ELR (cell line): ENCODE measurements around the gene GALP.
"Not testable (repeated sequence)": the region's sequence is repeated elsewhere in the genome, so short reads cannot be mapped to it uniquely, and the experiment has no call there.

Experiments used
- DNase-seq: peaks from one replicate; pipeline ENCODE4 v3.0.0-alpha.2; 2015; ENCODE audit warnings: low read depth

GALP gene

DNA sequence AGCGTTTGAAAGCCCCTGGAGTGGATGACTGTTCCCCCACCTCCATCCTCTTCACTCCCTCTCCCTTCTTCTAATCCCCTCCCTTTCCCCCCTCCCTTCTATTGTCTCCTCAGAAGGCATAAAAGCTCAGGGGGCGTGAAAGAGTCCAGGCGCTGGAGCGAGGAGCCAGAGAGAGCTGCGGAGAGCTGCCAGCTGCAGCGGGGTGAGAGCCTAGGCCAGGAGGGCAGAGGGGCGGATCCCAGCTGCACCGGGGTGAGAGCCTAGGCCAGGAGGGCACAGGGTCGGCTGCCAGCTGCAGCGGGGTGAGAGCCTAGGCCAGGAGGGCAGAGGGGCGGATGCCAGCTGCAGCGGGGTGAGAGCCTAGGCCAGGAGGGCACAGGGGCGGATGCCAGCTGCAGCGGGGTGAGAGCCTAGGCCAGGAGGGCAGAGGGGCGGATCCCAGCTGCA is at the start of gene GALP:
TSS of gene GALP (plus strand) at position 148 of the 447 bp plus-strand sequence. CDS start 1,101 bp downstream, outside the sequence.
- DNase-seq = not testable (repeated sequence)

DNA sequence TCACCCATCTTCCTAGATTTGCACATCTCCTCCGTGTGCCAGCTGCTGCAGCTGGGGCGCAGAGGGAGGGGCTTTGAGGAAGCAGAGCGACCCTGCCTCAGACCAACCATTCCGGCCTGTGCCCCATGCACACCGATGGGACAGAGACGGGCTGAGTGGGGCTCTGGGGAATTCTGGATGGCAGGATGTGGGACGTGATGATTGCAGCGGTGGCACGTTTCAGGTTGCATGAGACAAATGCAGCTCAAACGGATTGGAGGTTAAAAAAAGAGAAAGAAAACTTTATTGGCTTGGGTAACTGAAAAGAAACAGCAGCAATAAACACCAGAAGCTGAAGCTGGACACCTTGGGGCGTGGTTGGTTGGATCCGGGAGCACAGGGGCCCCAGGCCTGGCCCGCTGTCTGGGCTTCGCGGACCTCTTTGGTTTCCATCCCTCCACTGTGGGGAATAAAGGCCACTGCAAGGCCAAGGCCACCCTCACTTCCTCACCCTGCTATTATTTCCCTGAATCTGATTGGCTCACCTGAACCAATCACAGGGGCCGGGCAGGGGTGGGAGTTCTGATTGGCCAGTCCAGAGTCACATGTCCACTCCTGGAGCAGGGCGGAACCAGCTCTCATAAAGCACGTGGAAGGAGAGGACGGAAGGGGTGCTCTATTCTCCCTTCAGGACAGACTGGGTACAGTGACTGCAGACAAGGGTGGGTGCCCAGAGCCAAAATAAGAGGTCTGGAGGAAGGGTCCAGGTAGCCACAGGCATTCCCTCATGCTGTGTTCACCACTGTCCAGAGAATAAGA is 48.6 kb upstream of the GALP start:
- no peak for DNase-seq

DNA sequence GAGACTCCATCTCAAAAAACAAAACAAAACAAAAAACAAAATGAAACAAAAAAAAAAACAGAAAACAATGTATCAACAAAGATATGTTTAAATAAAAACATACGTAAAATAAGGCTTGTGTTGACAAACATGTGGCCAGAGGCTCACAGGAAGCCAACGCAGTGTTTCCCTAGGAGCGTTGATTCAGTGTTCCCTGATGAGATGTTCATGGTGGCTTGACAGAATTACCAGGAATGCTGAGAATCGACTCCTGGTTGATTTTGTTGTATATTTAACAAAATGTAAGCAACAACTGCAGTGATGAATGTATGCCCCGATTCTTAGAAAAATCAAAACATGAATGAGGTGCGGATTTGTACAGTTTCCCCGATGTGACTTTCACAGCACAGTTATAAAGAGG is 45.8 kb upstream of the GALP start:
- no peak for DNase-seq

DNA sequence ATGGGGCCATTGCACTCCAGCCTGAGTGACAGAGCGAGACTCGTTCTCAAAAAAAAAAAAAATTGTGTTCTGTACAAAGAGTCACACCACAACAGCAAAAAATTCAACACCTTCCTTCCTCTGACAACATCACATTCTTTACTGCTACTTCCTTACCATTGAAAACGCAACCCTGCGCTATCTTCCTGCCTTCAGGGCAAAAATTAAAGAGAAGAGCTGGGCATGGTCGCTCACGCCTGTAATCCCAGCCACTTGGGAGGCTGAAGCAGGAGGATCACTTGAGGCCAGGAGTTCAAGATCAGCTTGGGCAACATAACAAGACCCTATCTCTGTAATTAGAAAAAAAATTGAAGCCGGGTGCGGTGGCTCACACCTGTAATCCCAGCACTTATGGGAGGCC is 44.2 kb upstream of the GALP start:
- DNase-seq = no peak

DNA sequence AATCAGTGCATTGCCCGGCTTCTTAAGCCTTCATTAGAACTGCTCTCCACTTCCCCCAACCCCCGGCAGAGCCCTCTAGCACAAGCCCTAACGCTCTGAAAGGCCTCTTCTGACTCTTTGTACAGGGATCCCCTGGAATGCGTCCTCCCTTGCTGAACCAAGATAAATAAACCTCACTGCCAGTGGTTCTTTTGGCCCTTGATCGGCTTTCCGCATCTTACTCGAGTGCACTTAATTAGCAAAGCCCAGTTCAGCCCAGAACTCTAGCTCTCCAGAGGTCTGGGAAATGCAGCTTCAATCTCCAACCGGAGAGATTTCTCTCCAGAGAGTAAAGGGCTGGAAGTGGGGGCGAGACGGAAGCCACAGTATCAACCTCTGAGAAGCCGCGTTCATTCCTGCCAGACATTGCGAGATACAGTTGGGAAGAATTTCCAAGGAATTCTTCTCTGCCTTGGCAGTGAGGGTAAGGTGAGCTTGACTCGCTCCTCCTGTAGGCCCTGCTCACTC is 43.4 kb upstream of the GALP start:
- no peak for DNase-seq

DNA sequence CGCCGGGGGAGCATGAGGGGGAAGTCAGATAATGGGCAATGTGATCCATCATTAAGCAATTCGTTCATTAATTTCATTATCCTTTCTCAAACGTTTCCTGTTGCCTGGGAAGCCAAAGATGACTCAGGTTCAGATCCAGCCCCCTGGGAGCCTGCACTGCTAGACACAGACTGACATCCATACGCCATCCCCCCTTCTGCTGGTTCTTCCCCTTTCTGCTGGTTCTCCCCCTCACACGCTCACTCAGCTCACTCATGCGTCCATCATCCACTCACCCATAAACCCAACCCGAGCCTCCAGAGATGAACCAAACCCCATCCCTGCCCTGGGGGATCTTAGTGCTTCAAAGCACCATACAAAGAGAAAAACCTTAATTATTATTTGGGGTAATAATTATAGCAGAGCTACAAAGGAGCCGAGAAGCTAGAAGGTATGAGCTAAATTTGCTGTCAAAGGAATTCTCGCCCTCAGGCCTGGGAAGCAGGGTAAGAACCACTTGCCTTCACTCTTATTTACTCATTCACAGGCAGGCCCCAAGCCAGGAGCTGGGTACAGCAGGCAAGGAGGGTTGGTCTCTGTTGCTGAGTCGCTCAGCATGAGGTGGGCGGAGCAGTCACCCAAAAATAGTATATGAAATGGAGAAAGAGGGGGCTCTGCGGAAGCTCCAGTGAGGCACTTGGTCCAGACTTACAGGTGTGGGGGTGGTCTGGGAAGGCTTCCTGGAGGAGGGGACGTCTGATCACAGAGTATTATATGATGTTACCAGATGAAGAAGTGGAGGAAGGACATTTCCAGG is 41.8 kb upstream of the GALP start:
- DNase-seq = peak; percentile 59

DNA sequence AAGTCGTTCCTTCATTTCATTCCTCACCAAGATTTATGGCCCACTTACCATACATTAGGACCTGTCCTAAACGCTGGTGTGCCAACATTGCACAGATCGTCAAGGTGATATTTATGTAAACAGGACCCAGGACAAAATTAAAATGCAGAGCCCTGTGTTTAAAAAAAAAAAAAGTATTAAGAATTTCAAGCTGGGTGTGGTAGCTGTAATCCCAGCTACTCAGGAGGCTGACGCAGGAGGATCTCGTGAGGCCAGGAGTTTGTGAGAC is 41.2 kb upstream of the GALP start:
- no peak for DNase-seq

DNA sequence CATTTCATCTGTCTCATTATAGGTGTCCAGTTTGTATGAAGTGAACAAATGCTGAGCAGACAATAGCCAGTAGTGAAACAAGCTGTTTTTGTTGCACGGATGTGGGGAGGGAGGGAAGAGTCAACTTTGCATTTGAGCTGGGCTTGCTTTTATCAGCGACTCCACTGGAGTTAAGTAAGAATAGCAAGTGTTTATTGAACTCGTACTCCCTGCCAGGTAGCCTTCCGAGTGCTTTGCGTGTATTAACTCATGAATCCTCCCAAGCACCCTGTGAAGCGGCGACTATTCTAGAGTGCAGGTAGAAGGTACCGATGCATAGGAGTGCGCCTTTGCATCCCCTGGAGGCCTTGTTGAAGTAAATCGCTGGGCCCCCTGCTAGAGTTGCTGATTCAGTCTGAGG is 39.4 kb upstream of the GALP start:
- DNase-seq = no peak

DNA sequence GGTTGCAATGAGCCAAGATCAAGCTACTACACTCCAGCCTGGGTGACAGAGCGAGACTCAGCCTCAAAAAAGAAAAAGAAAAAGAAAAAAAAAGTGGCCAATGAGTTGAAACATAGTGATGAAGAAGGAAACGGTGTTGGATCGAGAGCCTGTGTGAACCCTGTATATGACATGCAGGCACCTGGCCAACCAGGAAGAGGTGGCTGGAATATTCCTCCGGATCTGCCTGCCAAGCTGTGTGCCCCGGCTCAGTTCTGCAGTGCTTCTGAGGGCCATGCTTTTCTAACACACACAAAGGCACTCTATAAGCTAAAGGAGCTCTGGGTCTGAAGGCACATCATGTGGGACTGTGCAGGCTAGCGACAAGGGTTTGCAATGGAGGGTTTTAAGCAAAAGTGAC is 38.4 kb upstream of the GALP start:
- no peak for DNase-seq

DNA sequence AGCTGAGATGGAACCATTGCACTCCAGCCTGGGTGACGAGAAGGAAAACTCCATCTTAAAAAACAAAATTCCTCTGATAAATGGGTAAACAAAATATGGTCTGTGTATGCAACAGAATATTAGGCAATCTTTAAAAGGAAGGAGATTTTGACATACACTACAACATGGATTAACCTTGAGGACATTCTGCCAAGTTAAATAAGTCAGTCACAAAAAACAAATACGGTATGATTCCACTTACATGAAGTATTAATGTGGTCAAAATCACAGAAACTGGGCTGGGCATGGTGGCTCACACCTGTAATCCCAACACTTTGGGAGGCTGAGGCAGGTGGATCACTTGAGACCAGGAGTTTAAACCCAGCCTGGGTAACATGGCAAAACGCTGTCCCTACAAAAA is 37.7 kb upstream of the GALP start:
- no peak for DNase-seq

DNA sequence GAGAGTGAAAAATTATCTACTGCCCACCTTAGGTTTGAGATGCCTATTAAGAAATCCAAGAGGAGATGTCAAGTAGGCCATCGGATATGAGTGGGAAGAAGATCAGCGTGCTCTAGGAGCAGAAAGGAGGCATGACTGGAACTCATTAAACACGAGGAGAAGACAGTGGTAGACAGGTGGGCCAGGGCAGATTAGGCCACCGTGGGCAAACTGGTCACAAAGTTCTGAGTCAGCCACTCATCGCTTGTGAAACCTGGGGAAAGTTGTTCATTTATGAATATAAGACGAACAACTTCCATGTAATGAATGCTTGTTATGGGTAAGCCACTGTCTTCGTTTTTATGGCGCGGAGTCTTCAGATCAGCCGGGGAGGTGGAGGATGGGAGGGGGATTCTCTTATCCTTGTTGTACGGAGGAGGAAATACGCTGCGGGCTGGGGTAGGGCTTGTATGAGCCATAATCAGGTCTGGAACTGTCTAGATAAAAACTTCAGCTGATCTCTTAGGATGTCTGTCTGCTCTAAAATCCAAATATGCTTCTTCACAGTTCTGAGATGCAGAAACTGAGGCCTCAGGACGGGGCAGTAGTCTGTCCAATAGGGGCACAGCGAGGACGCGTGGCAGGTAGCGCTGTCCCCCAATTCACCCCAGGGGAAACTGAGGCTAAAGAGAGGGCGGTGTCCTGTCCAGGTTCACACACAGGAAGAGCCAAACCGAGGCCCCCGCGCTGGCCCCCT is 35.8 kb upstream of the GALP start:
- DNase-seq = peak; percentile 7

DNA sequence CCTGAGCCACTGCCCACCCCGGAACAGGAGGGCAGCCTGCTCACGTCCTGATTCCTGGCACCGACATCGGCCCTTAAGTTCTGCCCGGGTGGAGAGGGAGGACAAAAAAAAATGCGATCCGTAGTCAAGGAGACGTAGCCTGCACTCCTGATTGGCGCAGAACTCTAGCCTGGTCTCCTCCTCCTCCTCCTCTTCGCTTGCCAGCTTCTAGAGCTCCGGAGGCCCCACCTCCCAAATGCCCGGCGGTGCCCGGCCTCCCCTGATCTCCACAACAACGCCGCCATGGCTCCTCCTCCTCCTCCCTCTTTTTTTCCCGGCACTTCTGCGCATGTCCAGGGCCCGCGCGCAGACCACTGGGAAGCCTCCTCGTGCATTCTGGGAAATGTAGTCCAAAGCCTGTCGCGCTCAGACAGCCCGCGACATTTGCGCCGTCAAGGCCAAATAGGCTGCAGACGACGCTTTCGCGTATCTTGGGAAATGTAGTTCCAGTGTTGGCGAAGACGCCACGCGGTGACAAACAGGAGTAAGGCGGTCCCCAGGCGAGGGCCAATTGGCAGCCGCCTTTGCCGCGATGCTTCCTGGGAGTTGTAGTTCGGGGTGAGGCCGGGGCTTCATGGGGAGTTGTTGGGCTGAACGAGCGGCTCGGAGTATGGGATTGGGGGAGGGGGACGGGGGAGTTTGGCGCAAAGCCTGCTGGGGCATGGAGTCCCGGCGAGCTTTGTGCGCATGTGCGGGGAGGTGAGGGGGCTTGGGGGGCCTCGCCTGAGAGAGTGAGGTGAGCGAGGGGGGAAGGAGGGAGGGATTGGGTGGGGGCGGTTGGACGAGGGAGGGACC is 35.0 kb upstream of the GALP start, which contains the start of gene ZNF444:
TSS of gene ZNF444 (plus strand) at position 705 of the 834 bp plus-strand sequence. CDS start 5,625 bp downstream, outside the sequence.
- DNase-seq = peak; percentile 98

DNA sequence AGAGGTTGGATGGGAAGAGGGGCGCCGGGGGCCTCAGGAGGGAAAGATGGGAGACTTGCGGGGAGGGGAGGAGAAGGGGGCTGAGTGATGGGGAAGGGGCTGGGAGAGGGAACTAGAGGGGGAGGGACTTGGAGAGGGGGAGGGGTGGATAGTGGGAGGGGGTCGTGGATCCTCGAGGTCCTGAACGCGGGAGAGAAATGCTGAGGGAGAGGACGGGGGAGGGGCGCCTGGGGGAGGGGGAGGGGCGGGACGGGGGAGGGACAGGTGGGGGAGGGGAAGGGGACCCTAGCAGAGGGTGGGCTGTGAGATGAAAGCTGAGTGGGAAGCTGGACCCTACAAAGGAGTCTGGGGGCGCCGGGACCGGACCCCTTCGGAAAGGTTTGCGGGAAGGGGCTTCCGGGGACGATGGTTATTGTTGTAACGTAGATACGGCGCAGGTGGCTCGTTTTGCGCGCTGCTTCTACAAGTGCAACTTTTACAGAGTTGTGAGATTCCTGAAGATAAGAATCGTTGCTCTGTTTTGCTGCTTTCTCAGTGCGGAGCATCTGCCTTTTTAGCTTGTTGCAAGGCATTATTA is 34.3 kb upstream of the GALP start:
- DNase-seq = peak; percentile 18

DNA sequence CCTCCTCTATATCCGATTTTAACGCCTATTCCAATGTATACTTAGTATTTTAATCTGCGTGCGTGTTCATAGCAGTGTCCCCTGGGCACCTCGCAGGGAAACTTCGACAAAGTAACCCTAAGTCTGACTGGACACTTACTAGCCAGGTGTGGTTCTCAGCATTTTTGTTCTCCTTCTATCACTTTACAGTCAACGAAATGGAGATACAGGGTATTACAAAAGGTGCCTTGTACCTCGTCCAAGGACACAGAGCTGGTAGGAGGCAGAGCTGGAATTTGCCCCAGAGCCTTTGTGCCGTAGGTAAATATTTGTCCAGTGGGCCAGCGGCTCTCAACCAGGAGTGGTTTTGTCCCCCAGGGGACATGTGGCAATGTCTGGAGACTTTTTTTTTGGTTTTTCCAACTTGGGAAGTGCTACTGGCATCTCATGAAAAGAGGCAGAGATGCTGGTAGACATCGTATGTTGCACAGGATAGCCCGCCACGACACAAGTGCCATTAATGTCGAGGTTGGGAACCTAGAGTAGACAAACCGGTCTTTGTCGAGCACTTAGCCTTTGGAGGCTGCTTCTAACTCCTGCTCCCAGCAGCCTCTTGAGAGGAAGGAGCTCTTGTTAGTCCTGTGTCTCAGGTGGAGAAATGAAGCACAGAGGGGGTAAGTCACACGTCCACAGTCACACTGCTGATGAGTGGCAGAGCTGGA is 33.6 kb upstream of the GALP start:
- DNase-seq = no peak

DNA sequence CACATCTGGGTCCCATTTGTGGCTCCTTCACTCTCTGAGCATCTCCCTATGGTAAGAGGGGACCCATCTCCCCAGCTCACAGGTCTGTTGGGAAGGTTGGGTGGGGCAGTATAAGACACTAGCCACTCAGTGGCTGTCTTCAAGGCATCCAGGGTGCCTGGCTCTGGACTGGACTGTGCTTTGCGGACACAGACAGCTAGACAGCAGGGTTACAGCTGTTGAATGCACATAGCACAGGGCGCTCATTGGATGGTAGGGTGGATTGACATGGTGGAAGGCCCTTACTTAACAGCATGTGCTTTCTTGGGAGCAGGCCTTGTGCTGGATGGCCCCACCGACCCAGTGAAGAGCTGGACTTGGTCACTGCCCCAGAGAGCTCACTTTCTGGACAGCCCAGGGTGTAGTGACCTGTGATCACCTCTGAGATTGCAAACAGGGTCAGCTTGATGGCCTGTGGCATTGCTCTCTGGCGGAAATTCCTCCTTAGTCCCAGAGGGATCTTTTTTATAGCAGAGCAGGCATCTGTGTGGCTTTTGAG is 32.8 kb upstream of the GALP start:
- DNase-seq = no peak

DNA sequence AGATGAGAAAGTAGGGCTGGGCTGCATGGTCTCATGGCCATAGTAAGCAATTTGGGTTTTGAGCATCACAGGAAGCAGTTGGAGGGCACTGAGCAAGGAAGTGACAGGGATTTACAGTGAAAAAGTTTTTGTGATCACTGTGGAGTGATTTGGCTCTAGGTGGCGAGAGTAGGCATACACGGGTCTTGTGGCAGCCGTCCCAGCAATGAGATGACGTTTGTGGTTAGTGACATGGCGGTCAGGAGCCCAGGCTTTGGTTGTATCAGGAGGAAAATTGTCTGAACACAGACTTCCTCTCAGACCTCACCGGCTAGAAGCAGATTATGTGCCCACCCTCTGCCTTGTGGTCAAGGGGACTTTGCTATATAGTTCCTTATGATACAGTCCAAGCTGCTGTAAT is 31.4 kb upstream of the GALP start:
- DNase-seq = no peak

DNA sequence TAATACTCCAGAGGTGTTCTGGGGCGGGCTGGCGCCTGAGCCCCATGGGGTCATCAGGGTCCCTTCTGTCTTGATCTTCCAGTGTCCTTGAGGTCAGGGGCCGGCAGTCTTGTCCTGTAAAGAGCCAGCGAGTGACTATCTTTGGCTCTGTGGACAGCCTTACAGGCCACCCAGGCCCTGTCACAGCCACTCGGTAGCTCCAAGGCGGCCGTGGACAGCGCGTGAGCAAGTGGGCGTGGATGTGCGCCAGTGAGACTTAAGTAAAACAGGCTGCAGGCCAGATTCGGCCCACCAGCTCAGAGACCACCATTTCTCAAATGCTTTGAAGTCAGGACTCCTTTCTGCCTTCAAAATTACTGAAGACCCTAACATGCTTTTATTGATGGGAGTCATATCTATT is 31.0 kb upstream of the GALP start:
- no peak for DNase-seq

DNA sequence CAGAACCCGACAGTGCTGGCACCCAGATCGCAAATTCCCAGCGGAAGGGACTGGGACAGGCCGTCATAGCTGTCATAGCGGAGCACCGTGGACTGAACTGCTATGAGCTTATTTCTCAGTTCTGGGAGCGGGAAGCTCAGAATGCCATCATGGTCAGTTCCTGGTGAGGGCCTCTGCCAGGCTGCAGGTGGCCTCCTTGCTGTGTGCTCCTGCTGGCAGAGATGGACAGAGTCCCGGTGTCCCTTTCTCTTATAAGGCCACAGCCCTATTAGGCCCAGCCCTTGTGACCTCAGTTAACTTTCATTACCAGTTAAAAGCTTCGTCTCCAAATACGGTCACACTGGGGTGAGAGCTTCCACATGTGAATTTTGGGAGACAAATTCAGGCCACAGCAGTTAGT is 30.1 kb upstream of the GALP start:
- no peak for DNase-seq

DNA sequence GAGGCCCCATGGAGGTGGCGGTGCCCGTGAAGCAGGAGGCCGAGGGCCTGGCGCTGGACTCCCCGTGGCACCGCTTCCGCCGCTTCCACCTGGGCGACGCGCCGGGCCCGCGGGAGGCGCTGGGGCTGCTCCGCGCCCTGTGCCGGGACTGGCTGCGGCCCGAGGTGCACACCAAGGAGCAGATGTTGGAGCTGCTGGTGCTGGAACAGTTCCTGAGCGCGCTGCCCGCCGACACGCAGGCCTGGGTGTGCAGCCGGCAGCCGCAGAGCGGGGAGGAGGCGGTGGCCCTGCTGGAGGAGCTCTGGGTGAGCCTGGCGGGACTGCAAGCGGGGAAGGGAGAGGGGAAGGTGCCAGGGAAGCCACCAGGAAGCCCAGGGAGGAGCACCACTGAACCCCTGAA is 28.9 kb upstream of the GALP start:
- DNase-seq = no peak

DNA sequence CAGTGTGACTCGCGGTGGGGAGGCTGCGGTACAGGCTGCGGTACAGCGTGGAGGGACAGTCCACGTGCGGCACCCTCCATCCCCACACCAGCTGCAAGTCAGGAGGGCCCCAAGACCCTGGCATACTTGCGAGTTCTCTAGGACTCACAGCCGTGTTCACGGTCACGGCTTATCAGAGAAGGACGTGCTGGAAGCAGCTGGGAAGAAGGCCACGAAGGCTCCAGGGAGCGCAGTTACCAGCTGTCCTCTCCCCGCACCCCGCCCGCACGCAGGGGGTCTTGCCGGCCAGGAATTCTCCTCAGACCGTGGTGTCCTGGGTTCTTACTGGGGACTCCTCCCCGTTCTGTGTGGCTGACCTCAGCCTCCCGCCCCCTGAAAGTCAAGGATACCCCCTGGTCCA is 28.5 kb upstream of the GALP start:
- DNase-seq = no peak
